Raji (cell line): Measurements from ENCODE around the gene RPAP3.
A peak's percentile ranks its signal among the peaks of the same experiment; 100 is the strongest.

Experiments
- POLR2A ChIP-seq: IDR thresholded peaks from 2 replicates; pipeline ENCODE4 v1.6.1; 2011; ENCODE audit warnings: low read depth, low read length, control low read depth; ENCODE audit not compliant: insufficient read depth

RPAP3 gene

GRCh38 chr12:47705566-47706425 is at the start of gene RPAP3:
TSS of gene RPAP3 (minus strand) at chr12:47706030. CDS start at chr12:47702840, 3,190 bp downstream.
- TF ChIP-seq POLR2A: peak; percentile 95

- TF ChIP-seq POLR2A: no peak
Measured at GRCh38 chr12:47754881-47755280, 49.1 kb upstream of the RPAP3 start.

- no peak for TF ChIP-seq POLR2A
Measured at GRCh38 chr12:47754126-47754525, 48.3 kb upstream of the RPAP3 start.

DNA sequence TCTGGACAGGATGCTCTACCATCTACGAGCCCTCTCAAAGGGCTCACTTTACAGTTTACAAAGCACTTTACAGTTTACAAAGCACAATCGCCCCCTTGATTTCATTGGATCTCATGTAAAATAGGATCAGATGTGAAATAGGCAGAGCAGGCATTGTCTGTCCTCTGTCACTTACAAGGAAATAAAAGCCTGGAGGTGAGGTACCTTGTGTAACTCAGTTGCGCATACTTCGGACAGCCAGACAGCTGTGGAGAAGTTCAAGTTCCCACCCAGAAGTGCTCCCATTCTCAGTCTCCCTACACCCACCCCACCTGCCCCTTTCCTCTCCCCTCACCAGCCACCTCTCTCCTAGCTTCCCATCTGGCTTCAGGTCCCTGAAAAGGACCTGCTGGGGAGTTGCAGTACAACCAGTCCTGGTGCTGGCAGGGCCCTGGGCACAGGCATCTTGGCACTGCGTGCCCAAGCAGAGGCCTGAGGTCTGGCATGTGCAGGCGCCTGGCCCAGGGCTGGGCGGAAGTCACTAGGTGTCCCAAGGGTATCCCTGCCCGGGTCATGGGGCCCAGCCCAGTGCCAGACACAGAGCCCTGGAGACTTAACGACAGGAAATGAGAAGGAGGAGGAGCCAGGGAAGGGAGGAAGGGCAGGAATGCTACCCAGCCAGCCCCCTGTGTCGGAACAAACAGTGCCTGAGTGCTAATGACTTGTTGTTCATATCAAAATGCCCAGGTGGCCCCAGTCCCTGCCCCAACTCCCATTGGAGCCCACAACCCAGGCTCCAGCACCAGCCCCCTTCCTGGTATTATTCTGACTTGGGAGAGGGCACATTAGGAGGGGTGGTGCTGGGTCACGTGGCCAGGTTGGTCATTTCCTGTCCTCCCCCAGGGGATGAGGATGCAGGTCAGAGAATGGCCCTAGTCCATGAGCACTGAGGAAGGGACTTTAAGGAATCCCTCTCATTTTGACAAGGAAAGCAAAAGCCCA is 47.5 kb upstream of the RPAP3 start:
- TF ChIP-seq POLR2A: no peak

- no peak for TF ChIP-seq POLR2A
Measured at GRCh38 chr12:47752552-47752951, 46.7 kb upstream of the RPAP3 start.

DNA sequence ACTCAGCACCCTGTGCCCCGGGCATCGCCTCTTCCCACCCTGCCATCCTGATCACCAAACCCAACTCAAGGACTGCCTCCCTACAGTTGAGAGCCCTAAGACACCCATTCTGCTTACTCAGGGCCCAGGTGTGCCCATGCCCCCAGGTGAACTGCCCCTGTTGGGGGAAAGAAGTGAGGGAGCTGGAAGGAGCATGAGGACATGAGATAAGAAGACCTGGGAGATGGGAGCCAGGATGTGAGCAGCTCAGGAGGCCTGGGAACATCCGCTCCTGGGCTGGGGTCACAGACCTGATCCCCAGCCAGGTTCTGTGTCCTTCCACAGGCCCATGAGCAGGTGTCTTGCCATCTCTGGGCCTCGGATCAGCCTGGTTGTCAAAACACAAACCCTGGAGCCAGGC is 46.3 kb upstream of the RPAP3 start:
- no peak for TF ChIP-seq POLR2A

- no peak for TF ChIP-seq POLR2A
Measured at GRCh38 chr12:47751561-47751960, 45.7 kb upstream of the RPAP3 start.

GRCh38 chr12:47750916-47751470 is 45.2 kb upstream of the RPAP3 start:
- TF ChIP-seq POLR2A: no peak

- no peak for TF ChIP-seq POLR2A
Measured at GRCh38 chr12:47750229-47750798, 44.5 kb upstream of the RPAP3 start.

- no peak for TF ChIP-seq POLR2A
Measured at GRCh38 chr12:47748899-47749298, 43.1 kb upstream of the RPAP3 start.

GRCh38 chr12:47748507-47748828 is 42.6 kb upstream of the RPAP3 start:
- no peak for TF ChIP-seq POLR2A

GRCh38 chr12:47747596-47748506 is 42.0 kb upstream of the RPAP3 start:
- no peak for TF ChIP-seq POLR2A

DNA sequence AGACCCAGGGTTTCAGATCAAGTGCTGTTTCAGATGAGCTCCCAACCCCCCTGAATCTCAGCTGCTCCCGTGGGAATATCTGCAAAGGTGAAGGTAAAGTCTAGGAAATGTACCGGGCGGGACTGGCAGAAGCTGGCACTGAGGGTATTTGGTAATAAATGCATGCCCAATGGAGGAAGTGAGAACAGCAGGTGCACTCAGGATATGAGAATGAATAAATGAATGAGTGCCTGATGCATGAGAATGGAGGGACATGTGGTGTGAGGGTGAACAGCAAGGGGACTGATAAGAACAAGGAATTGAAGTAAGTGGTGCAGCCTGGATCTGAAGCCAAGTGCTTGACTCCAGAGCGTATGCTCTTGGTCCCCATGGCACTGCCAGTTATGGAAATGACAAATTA is 41.3 kb upstream of the RPAP3 start:
- no peak for TF ChIP-seq POLR2A

DNA sequence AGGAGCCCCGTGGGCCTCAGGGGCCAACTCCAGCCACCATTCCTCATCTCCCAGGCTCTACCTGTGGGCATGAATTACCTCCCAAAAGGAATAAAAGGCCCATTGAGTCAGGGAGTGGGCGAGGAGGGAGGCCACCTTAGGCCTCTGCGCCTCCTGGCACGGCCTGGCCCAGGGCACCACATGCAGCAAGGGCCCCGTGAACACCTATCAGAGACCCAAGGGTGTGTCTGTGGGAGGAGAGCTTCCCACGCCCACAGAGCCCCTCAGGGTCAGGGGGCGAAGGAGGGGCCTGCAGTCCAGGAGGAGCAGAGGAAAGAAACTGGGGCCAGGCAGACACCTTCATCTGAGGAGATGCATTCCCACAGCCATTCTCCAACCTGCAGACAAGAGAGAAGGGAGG is 40.7 kb upstream of the RPAP3 start:
- no peak for TF ChIP-seq POLR2A
